ENCODE measurements around the gene COL4A1.

COL4A1 gene

GRCh38 chr13:110306960-110307766 is at the start of gene COL4A1, which contains the start of gene COL4A2:
COL4A1 (minus strand) TSS chr13:110307157; CDS start chr13:110307027, 130 bp downstream.
COL4A2 (plus strand) TSS chr13:110307284; CDS start chr13:110307904, 620 bp downstream.
- DNase-seq: no peak

- no peak for DNase-seq
Measured at GRCh38 chr13:110356362-110356761, 49.4 kb upstream of the COL4A1 start.

- no peak for DNase-seq
Measured at GRCh38 chr13:110354715-110355473, 47.9 kb upstream of the COL4A1 start.

- no peak for DNase-seq
Measured at GRCh38 chr13:110354123-110354627, 47.2 kb upstream of the COL4A1 start.

GRCh38 chr13:110353339-110353977 is 46.5 kb upstream of the COL4A1 start:
- DNase-seq: no peak

GRCh38 chr13:110352735-110353134 is 45.8 kb upstream of the COL4A1 start:
- DNase-seq: no peak

- no peak for DNase-seq
Measured at GRCh38 chr13:110351636-110352420, 44.9 kb upstream of the COL4A1 start.

- DNase-seq: no peak
Measured at GRCh38 chr13:110350509-110350908, 43.6 kb upstream of the COL4A1 start.

GRCh38 chr13:110350049-110350448 is 43.1 kb upstream of the COL4A1 start:
- DNase-seq: no peak

GRCh38 chr13:110349239-110349638 is 42.3 kb upstream of the COL4A1 start:
- no peak for DNase-seq

GRCh38 chr13:110348309-110349105 is 41.5 kb upstream of the COL4A1 start:
- DNase-seq: no peak

GRCh38 chr13:110347535-110348308 is 40.8 kb upstream of the COL4A1 start:
- DNase-seq: no peak

GRCh38 chr13:110347088-110347487 is 40.1 kb upstream of the COL4A1 start:
- DNase-seq: no peak

- no peak for DNase-seq
Measured at GRCh38 chr13:110346661-110347067, 39.7 kb upstream of the COL4A1 start.

- no peak for DNase-seq
Measured at GRCh38 chr13:110345701-110346100, 38.7 kb upstream of the COL4A1 start.

- no peak for DNase-seq
Measured at GRCh38 chr13:110345266-110345665, 38.3 kb upstream of the COL4A1 start.

GRCh38 chr13:110344320-110344719 is 37.4 kb upstream of the COL4A1 start:
- DNase-seq: no peak

GRCh38 chr13:110343241-110343865 is 36.4 kb upstream of the COL4A1 start:
- no peak for DNase-seq

GRCh38 chr13:110342474-110342873 is 35.5 kb upstream of the COL4A1 start:
- DNase-seq: no peak

Measured in activated CD4-positive, CD25-positive, alpha-beta regulatory T cell treated with anti-CD3 and anti-CD28 coated beads, Interleukin-2, amount 50 U/mL, for 72 hours (primary cell).